Fibroblast of pulmonary artery (primary cell): ENCODE data around the gene ZFAND3.

Experiments
- DNase-seq: peaks from one replicate; pipeline ENCODE4 v3.0.0-alpha.2; 2010; ENCODE audit warnings: low read depth
- H3K4me3 ChIP-seq: replicated peaks from 2 replicates; pipeline ENCODE4 v1.5.1; 2011; ENCODE audit warnings: low read depth, mild to moderate bottlenecking, control low read depth, low read length, moderate library complexity
- TF ChIP-seq, protein P1 (sequence below): IDR thresholded peaks from 2 replicates; pipeline ENCODE4 v1.5.1; 2011; ENCODE audit warnings: mild to moderate bottlenecking, control low read depth, low read length, inconsistent platforms; ENCODE audit errors: missing control alignments

The ZFAND3 gene

GRCh38 chr6:37928217-37928616, 108.7 kb downstream of the ZFAND3 start:
- no peak overlapping the region for H3K4me3 ChIP-seq
- DNase-seq = no peak
- TF ChIP-seq, protein P1, sequence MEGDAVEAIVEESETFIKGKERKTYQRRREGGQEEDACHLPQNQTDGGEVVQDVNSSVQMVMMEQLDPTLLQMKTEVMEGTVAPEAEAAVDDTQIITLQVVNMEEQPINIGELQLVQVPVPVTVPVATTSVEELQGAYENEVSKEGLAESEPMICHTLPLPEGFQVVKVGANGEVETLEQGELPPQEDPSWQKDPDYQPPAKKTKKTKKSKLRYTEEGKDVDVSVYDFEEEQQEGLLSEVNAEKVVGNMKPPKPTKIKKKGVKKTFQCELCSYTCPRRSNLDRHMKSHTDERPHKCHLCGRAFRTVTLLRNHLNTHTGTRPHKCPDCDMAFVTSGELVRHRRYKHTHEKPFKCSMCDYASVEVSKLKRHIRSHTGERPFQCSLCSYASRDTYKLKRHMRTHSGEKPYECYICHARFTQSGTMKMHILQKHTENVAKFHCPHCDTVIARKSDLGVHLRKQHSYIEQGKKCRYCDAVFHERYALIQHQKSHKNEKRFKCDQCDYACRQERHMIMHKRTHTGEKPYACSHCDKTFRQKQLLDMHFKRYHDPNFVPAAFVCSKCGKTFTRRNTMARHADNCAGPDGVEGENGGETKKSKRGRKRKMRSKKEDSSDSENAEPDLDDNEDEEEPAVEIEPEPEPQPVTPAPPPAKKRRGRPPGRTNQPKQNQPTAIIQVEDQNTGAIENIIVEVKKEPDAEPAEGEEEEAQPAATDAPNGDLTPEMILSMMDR = no peak

GRCh38 chr6:37930288-37930971, 110.9 kb downstream of the ZFAND3 start:
- H3K4me3 ChIP-seq = no peak overlapping the region
- no peak for DNase-seq
- TF ChIP-seq, protein P1 = no peak

DNA sequence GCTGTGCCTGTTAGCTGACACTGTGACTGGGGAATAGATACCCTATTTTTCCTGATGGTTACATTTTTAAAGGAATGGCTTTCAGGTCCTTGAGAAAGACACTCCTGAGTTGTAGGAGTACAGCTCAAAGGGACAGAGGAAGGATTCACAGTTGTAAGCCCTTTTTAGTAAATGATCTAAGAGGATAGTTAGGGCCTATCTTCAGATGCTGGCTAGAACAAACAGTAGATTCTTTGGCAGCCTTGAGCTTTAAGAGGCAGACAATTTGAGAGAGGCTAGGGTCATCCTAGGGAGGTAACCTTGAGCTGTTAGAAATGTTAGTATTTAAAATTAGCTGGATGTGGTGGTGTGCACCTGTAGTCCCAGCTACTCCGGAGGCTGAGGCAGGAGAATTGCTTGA, 111.5 kb downstream of the ZFAND3 start:
- no peak overlapping the region for H3K4me3 ChIP-seq
- DNase-seq = no peak
- TF ChIP-seq, protein P1 = no peak

DNA sequence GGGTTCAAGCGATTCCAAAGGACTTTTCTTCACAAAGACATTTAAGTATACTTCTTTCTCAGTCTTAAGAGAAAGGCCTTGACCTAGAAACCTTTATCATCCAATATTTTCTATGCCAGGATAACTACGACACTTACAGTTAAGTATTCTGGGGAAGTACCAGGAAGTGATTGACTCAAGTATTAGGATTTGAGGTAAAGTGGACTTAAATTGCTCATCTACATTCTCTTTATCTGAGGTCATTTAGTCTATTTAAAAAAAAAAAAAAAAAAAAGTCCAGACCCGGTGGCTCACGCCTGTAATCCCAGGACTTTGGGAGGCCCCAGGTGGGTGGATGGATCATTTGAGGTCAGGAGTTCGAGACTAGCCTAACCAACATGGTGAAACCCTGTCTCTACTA, 114.7 kb downstream of the ZFAND3 start:
- TF ChIP-seq, protein P1 = no peak
- H3K4me3 ChIP-seq = no peak overlapping the region
- DNase-seq = no peak

DNA sequence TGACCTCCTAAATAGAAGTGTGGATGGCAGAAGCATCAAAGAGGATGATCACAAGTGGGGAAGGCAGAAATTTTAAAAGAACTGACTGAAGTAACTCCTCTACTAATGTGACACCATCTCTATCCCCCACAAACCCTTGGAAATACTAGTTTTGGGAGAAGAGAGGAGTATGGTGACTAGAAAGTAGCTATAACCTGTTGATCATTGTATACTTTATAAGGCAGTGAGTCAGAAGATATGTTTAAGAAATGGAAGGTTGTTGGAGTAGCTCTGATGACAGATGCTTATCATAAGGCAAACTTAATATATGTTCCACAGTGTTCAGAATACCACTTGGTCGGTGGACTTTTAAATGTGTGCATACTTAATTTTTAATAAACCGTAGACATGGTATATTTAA, 116.6 kb downstream of the ZFAND3 start:
- TF ChIP-seq, protein P1 = no peak
- H3K4me3 ChIP-seq = no peak overlapping the region
- no peak for DNase-seq

- TF ChIP-seq, protein P1 = no peak
- no peak overlapping the region for H3K4me3 ChIP-seq
- peak; percentile 21 for DNase-seq
These were observed 117.4 kb downstream of the ZFAND3 start for GRCh38 chr6:37936906-37937305.

DNA sequence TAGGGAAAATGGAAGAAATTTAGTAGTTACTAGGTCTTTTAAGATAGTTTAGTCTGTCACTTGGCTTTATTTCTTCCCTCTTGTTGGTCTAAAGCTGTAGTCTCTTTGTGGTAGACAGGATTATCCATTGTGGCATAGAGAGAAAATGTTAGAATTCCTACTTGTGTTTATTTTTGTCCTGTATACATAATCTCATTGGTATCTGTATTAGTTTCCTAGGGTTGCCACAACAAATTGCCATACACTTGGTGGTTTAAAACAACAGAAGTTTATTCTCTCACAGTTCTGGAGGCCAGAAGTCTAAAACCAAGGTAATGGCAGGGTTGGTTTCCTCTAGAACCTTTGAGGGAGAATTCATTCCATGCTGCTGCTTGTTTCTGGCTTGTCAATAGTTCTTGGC, 119.4 kb downstream of the ZFAND3 start:
- TF ChIP-seq, protein P1 = no peak
- no peak overlapping the region for H3K4me3 ChIP-seq
- DNase-seq = no peak
